ACHN (cell line): ENCODE data around the gene NLGN2.

Experiments
- DNase-seq: peaks from one replicate; pipeline ENCODE4 v3.0.0-alpha.2; 2015
- in situ Hi-C: cut with HindIII; loops from 2 replicates; pipeline ENCODE4 v1.10.0; 2017; ENCODE audit warnings: low sequenced_read_pairs, low pct_ligation_motif_present, low pct_unique_long_range_greater_than_20kb

Gene NLGN2

DNA sequence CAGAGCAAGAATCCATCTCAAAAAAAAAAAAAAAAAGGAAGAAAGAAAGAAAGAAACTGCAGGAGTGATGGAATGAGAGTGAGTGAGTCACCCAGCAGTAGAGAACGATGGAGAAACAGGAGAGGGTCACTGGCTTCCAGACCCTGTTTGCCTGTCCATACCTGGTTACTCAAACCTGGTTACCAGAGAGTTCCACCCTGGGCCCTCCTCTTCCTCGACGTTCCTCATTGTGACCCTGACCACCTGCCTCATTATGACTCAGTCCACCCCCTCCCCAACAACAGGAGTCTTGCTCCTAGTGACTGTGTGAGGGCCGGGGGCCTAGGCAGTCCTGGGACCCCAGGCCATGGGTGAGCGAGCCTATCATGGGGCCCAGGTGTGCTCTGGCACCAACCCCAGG, 20.9 kb downstream of the NLGN2 start, which contains the start of gene SPEM3:
SPEM3 (plus strand) TSS at position 301 of the 400 bp plus-strand sequence; CDS start at position 347, 46 bp downstream.
- in situ Hi-C loops, result no loop called here
- DNase-seq, result no peak

DNA sequence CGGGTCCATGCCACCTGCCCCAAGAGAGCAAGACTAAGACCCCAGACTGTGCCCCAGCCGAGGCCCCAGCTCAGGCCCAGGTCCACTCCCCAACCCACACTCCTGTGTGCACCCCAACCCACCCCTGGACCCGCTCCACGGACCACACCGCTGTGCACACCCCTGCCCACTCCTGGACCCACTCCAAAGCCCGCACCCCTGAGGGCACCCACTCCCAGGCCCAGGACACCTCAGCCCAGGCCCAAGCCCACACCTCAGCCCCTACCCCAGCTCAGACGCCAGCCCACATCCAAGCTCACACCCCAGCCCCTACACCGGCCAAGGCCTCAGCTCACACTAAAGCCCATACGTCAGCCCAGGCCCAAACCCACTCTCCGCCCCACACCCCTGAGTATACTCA, 22.1 kb downstream of the NLGN2 start:
- no peak for DNase-seq
- in situ Hi-C loops, result no loop called here

GRCh38 chr17:7431231-7431630, 23.6 kb downstream of the NLGN2 start:
- DNase-seq, result no peak
- in situ Hi-C loops, result no loop called here

DNA sequence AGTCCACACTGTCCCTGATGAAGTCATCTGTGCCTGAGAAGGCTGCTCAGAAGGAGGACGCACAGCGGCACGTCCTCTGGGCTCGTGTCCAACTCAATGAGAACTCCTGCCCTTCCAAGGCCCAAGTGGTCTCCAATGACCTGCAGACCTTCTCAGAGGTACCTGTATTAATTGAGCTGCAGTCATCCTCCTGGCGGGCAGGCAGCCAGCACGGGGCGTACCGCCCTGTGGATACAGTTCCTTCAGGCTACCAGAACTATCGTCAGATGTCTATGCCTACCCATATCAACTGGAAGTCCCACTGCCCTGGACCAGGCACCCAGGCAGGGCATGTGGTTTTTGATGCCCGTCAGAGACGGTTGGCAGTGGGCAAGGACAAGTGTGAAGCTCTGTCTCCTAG, 24.7 kb downstream of the NLGN2 start:
- in situ Hi-C loops, result no loop called here
- DNase-seq, result no peak

DNA sequence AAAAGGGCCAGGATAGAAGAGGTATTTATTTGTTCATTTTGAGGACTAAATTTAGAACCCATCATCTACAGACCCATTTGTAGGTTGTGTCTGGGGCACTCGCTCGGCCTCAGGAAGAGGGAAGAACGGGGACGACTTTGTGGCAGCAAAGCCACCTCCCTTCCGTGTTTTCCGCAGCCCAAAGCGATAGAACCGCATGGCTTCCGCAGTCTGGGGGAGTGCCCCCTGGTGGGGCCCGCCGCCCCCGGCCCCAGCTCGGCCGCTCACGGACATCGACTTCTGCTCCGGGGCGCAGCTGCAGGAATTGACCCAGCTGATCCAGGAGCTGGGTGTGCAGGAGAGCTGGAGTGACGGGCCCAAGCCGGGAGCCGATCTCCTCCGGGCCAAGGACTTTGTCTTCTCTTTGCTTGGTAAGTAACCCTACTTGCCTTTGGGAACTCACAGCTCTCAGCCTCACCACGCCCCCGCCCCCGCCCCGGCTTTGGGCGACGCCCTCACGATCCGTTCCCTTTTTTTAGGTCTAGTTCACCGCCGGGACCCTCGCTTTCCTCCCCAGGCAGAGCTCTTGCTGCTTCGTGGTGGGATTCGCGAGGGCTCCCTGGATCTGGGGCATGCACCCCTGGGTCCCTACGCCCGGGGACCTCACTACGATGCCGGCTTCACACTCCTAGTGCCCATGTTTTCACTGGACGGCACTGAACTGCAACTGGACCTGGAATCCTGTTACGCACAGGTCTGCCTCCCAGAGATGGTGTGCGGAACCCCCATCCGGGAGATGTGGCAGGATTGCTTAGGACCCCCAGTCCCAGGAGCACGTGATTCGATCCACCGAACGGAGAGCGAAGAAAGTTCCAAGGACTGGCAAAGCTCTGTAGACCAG, 28.3 kb downstream of the NLGN2 start:
- peak; percentile 42 for DNase-seq
- in situ Hi-C loops, result no loop called here

- in situ Hi-C loops, result no loop called here
- DNase-seq, result no peak
Observed at GRCh38 chr17:7436556-7437368, 29.1 kb downstream of the NLGN2 start.

GRCh38 chr17:7437369-7437863, 29.8 kb downstream of the NLGN2 start:
- no peak for DNase-seq
- in situ Hi-C loops, result no loop called here

DNA sequence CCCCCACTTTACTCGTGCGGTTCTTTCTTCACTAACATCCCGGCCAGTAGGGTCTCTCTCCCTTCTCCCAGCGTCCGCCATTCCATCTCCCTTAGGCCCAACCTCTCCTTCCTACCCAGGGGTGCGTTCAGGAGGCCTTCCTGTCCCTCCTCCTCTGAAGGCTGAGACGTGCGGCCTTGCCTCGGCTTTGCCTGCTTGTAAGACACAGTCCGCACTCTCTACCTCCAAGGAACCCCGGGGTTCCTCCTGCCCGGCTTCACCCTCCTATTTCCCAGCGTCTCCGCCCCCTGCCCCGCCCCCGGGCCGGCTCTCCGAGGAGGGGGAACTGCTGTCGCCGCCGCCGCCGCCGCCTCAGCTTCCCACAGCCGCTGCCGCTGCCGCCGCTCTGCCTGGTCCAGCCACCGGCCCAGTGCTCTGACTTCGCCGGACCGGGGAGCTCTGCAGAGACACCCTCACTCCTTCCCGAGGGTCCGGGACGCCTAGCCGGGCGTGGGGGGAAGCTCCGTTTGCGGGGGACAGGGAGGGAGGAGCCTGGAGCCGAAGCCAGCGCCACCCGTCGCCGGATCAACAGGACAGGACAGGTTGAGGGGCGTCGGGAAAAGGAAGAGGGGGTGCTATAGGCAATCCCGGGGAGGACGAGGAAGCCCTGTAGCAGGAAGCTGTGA, 30.4 kb downstream of the NLGN2 start:
- in situ Hi-C loops, result no loop called here
- no peak for DNase-seq

DNA sequence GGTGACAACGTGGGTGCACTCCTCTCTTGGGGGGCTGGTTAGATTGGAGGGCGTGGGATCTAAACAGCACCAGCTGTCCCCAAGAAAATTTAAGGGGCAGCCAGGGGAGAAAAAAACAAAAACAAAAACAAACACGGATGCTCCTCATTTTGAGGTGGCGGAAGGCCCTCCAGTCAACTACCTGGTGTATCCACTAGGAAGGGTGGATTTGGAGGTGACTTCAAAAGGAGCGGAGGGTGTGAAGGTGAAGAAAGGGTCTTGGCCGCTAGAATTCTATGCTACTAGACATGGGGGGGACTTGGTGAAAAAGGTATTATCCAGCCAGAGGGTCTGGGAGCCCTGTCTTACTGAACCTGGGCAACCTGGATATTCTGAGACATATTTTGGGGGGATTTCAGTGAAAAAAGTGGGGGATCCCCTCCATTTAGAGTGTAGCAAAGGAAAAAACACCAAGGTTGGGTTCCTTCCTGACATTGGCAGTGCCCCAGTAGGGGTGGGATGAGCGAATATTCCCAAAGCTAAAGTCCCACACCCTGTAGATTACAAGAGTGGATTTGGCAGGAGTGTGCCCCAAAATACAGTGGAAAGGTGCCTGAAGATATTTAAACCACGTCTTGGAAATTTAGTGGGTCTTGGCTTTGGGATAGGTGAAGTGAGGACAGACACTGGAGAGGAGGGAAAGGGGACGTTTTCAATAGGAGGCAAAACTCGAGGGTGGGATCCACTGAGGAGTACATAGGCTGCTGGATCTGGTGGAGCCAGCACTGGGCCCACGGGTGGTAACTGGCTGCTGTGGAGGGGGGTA, 31.2 kb downstream of the NLGN2 start:
- DNase-seq, result no peak
- in situ Hi-C loops, result no loop called here

DNA sequence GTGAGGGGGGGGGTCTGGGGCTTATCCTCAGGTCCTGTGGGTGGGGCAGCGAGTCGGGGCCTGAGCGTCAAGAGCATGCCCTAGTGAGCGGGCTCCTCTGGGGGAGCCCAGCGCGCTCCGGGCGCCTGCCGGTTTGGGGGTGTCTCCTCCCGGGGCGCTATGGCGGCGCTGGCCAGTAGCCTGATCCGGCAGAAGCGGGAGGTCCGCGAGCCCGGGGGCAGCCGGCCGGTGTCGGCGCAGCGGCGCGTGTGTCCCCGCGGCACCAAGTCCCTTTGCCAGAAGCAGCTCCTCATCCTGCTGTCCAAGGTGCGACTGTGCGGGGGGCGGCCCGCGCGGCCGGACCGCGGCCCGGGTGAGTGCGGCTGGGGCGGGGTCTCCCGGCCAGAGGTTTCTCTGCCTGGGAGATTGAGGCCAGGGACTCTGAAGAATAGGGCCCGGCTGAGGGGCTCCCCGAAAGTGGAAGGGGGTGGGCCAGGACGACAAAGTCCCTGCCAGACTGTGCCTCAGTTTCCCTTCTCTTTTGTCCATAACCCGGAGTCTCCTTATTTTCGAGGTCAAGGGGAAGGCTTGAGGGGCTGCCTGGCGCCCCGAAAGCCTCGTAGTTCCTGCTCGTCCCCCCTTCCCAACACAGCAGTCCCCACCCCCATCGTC, 31.9 kb downstream of the NLGN2 start, which contains the start of gene FGF11:
FGF11 (plus strand) TSS at position 51 of the 651 bp plus-strand sequence; CDS start at position 160, 109 bp downstream.
- in situ Hi-C loops, result no loop called here

DNA sequence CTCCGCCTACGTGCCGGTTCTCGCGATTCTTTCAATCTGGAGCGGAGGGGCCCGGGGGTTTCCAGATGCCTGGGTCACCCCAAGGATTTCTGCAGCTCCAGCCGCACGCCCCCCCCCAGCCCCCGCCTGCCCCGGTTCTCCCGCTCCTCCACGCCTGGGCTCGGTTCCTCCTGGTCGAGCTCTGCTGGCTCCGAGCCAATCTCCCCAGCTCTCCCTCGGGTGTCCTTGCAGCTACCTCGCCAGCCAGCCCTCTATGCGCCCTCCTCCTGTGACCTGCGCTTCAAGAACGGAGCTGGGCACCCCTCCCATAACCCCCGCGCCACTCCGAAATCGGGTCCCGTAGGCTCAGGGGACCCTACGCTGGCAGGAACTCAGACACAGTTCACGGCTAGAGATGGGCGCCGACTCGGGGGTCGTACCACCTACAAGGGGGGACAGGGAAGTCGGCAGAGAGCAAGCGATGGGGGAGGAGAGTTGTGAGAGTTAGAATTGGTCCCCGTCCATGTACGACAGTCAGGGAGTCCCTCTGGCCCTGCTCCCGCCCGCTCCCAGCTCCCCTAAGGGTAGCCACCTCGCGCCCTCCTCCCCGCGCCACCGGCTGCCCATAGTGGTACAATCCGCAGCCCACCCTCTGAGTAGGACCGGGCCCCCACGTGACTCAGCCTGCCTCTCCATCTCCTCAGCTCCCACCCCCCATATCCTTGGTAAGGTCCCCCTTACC, 32.6 kb downstream of the NLGN2 start:
- in situ Hi-C loops, result no loop called here
- DNase-seq, result peak; percentile 71

More for the DNA sequence above, 31.9 kb downstream of the NLGN2 start, which contains the start of gene FGF11:
- DNase-seq, result peak; percentile 12

- in situ Hi-C loops, result no loop called here
- peak; percentile 60 for DNase-seq
Observed at GRCh38 chr17:7440834-7441195, 33.2 kb downstream of the NLGN2 start.

DNA sequence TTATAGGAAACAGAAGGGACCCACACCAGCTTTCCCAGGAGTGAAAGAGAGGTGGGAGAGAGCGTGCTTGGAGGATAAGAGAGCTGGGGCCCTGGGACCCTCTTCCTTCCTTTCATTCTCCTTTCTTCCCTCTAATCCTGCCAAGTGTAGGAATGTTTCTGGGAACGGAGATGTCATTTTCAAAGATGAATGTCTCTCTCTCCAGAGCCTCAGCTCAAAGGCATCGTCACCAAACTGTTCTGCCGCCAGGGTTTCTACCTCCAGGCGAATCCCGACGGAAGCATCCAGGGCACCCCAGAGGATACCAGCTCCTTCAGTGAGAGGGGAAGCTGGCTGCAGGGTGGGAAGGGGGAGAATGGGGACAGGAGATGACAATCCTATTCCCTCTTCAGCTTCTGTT, 33.6 kb downstream of the NLGN2 start:
- in situ Hi-C loops, result no loop called here
- DNase-seq, result no peak

DNA sequence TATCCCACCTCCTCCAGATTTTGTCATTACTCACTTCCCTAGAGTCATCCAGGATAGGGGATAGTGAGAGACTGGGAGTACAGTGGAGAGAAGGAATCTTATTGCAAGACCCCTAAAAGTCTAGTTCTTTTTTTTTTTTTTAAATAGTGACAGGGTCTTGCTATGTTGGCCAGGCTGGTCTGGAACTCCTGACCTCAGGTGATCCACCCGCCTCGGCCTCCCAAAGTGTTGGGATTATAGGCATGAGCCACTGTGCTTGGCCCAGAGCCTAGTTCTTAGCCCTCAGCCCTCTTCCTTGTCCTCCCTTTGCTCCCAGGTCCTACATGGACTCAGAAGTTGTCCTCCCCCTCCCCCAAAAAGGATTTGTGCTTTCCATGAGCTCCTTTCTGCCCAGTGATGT, 34.5 kb downstream of the NLGN2 start:
- in situ Hi-C loops, result no loop called here
- no peak for DNase-seq

GRCh38 chr17:7443499-7444485, 36.1 kb downstream of the NLGN2 start:
- in situ Hi-C loops, result no loop called here
- DNase-seq, result peak; percentile 21
